Endothelial cell of umbilical vein (primary cell): ENCODE results near the gene CASP3.

Source experiments
- EZH2 ChIP-seq: IDR thresholded peaks from 2 replicates; pipeline ENCODE4 v1.6.1; 2012; ENCODE audit warnings: borderline replicate concordance, low read depth, mild to moderate bottlenecking, moderate library complexity, low read length, inconsistent platforms; ENCODE audit not compliant: severe bottlenecking
- POLR2A ChIP-seq: IDR thresholded peaks from 2 replicates; pipeline ENCODE4 v1.6.1; 2012; ENCODE audit warnings: low read depth, mild to moderate bottlenecking, control low read depth, low read length
- TF ChIP-seq, protein P1 (sequence below), 2 donors: IDR thresholded peaks; 1 replicate in 1 of 2; 2 replicates in 1 of 2; pipeline ENCODE4 v1.5.1; 2011; ENCODE audit warnings: low read length in 2 of 2, mild to moderate bottlenecking in 2 of 2, moderate library complexity in 2 of 2, control low read depth in 1 of 2, inconsistent platforms in 1 of 2, low read depth in 1 of 2; ENCODE audit not compliant: insufficient read depth in 1 of 2; ENCODE audit errors: extremely low read depth in 1 of 2

- TF ChIP-seq, protein P1, sequence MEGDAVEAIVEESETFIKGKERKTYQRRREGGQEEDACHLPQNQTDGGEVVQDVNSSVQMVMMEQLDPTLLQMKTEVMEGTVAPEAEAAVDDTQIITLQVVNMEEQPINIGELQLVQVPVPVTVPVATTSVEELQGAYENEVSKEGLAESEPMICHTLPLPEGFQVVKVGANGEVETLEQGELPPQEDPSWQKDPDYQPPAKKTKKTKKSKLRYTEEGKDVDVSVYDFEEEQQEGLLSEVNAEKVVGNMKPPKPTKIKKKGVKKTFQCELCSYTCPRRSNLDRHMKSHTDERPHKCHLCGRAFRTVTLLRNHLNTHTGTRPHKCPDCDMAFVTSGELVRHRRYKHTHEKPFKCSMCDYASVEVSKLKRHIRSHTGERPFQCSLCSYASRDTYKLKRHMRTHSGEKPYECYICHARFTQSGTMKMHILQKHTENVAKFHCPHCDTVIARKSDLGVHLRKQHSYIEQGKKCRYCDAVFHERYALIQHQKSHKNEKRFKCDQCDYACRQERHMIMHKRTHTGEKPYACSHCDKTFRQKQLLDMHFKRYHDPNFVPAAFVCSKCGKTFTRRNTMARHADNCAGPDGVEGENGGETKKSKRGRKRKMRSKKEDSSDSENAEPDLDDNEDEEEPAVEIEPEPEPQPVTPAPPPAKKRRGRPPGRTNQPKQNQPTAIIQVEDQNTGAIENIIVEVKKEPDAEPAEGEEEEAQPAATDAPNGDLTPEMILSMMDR (IDR thresholded peaks at IDR 0.05; ENCODE audit: extremely low read depth in 1 of 2, insufficient read depth in 1 of 2, low read depth in 1 of 2, low read length in 2 of 2), result no peak
- TF ChIP-seq EZH2 (no peak), POLR2A (no peak)
These were observed 13.0 kb upstream of the CASP3 start for GRCh38 chr4:184662236-184662635.
